HG02763 (cell line): Measurements from ENCODE around the gene CNOT2.

Experiments used
- ATAC-seq: cut with Tn5 transposase; IDR thresholded peaks from one replicate; pipeline ENCODE4 v1.9.1; 2021; ENCODE audit warnings: mild to moderate bottlenecking, moderate library complexity; ENCODE audit not compliant: unreplicated experiment

Gene CNOT2

DNA sequence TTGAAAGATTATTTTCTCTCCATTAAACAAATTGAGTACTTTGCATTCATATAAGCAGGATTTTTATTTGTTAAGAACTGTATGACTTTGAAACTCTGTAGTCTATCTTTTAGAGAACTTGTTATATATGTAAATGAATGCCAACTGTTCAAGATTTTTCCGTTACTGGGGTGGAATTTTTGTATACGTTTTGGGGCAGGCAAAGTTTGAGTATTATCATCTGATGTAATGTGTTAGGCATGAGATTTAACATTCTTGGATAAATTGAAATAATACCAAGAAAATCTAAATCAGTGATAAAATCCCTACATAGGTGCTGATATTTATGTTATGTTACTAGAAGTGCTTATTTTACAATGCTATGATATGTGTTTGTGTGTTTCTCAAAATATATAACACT is 8.4 kb downstream of the CNOT2 start:
- no peak for ATAC-seq

DNA sequence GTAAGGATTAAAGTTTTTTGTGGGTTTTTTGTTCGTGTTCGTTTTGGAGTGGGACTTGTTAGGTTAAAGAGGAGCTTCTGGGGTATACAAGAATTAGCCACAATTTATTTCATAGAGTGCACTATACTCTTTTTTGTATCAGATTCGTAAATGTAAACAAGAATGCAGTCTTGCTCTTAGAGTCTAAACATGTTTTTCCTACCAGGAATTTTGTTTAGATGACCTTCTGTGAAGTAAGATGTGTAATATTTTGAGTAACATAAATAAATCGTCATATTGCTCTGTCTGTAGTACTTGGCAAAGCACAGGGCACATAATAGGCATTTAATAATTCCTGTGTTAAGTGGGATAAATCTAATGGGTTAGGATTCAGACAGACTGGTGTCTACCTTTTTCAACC is 9.6 kb downstream of the CNOT2 start:
- no peak for ATAC-seq

DNA sequence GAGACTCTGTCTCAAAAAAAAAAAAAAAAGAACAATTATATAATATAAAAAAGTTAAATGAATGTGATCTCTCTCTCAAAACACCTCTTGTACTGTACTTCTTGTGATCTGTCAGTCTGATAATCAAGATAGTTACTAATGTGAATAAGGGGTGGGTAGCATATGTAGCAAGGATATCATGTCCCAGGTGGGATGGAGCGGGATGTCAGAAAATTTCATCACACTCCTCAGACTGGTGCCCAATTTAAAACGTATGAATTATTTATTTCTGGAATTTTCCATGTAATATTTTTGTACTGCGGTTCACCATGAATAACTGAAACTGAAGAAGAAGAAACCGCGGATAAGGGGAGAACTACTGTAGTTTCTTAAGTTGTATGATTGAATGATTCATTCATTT is 11.0 kb downstream of the CNOT2 start:
- ATAC-seq, result no peak

DNA sequence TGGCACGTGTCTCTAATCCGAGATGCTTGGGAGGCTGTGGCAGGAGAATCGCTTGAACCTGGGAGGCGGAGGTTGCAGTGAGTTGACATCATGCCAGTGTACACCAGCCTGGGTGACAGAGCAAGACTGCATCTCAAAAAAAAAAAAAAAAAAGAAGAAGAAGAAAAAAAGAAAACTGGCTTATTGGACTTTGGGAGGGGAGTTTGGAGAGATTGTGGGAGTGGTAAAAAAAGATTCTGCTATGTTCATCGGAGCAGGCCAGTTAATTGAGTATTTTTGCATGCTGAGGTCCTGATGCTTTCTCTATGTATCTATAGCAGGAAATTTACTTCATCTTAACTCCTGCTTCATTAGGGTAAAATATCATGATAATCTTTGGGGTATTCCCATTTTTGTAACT is 11.6 kb downstream of the CNOT2 start:
- ATAC-seq, result no peak

DNA sequence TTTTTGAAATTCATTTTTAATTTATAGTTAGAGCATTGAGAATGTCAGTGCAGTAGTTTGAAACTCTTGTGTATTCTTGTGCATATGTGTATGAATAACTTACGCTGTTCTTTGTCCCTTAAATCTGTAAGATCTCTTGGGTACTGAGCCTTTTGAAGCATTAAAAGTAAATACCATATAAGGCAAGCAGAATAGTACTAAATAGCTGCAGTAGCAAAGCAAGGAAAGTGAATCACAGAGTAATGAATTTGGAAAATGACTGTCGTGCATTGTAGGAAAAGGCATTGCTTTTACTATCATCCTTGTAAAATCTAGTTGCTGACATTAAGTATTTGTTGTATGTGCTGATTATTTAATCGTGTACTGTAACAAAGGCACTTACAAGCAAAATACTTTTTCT is 12.1 kb downstream of the CNOT2 start:
- no peak for ATAC-seq

DNA sequence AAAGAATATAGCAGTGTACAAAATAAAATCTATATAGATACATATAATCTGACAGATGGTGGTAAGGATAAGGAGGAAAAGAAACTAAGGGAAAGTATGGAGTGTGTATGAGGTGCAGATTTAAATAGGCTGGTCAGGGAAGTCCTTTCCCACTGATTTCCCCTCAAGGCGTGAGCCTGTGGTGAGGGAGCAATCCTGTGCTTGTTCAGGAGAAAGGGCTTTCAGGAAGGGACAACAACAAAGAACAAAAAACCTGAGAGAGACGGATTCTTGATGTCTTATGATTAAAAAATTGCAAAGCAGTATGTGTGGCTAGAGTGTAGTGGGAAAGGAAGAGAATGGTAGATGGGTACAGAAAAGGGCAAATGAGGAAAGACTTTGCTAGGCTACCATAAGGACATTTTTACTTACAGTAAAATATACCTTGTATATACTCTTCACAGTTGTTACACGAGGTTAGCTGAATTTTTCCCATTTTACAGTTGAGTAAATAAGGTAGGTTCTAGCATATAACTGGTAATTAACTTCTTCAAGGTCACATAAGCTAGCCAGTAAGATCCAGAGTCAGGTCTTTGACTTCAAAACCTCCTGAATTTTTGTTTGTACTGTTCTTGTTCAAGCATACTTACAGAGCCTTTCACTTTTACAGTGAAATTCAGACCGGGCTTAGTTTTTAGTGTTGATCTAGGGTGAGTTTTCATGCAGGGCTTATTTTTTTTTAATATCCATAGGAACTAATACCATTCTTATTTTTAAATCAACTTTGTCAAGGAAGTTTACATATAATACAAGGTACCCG is 15.6 kb downstream of the CNOT2 start:
- no peak for ATAC-seq

DNA sequence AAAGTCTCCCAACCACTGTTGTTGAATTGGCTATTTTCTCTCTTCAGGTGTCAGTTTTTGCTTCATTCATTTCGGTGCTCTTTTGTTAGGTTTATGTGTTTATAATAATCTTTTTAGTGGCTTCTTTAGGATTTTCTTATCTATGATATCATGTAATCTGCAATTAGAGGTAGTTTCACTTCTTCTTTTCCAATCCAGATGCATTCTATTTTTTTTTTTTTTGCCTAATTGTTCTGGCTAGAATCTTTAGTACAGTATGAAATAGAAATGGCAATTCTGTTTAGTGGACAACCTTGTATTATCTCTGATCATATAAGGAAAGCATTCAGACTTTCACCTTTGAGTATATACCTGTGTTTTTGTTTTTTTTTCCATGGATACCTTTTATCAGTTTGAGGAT is 17.4 kb downstream of the CNOT2 start:
- no peak for ATAC-seq

DNA sequence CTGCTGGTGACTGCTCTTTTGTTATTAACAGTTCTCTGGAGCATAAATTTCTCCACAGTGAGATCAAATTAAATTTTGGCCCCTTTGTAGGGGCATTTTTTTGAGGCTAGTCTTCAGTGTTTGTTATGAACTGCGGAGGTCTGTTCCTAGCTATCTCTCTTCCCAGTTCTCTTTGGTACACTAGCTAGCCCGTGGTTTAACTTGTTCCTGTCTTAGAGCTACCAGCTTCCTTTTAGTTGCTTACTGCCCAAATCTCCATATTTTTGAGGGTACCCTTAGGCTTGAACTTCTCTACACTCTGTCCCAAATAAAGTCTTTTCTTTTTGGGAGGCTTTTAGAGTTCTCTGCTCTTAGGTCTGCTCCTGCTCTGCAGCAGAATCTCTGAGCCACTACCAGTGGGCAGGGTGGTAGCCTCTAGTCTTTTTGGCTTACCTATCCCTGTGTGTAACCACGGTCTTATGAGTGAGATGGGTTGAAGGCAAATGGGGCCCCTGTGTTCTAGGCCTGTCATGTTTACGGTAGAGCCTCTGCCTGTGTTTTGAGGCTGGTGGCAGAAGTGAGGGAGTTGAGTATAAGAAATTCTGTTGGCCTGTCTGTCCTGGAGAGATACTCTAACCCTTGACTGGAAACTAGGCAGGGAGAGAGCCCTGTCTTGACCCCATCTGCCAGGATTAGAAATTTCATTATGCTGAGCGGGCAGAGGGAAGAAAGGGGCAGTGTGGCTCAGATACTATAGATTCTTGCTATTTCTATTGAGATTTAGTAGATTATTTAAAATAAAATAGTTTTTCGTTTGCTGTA is 21.0 kb downstream of the CNOT2 start:
- no peak for ATAC-seq

DNA sequence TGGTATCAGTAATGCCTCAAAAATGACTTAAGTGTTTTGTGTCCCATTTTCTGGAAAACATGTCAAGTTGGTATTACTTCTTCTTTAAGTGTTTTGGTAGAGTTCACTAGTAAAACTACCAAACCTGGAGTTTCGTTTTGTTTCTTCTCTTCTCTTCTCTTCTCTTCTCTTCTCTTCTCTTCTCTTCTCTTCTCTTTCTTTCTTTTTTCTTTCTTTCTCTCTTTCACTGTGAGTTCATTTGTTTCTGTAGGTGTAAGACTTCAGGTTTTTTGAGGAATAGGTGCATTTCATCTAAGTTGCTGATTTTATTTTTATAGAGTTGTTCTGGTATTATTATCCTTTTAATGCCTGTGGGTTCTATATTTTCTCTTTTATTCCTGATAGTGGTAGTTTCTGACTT is 21.9 kb downstream of the CNOT2 start:
- ATAC-seq, result no peak

DNA sequence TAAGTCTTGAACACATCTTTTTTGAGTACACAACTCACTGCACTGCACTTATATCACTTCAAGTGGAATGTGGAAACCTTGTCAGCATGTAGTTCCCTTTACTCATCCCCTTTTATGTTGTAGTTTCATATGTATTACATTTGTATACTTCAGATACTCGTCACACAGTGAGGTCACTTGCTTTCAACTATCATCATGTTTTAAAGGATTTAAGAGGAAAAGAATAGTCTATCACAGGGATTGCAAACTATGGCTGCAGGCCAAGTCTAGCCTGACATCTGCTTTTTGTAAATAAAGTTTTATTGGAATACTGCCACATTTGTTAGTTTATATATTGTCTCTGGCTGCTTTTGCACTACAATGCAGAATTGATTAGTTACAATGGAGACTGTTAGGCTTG is 24.3 kb downstream of the CNOT2 start:
- ATAC-seq, result no peak

DNA sequence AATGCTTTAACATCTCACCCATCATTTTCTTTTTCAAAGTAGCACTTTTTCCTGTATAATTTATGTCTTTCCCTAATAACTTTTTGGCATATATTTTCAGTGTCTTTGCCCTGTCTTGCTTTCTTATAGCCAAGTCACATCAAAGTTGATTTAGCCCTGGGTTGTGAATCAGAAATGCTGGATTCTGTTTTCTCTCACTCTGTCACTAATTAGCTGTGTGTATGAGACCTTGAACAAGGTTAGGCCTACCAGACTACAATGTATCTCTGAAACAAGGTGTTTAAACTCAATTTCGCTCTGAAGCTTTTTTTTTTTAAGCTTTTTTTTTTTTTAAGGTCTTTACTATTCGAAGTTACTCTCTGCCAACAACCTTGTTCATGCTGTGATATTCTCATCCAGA is 25.7 kb downstream of the CNOT2 start:
- ATAC-seq, result no peak

DNA sequence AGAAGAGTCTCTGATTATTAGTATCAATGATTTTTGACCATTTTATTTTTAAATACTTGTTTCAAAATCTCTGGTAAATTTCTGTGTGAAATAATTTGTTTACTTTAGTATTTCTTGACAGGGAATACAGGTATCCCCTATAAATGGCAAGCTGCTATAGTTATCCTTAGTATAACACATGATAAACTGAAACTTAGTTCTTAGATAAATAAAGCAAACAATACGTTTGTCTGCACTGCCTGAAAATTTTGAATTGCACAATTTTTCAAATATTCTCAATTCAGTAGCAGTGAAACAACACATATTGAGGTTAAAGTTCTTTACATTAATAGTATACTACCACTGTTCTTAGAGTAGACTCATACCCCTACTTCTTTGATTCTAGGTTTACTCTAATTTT is 26.9 kb downstream of the CNOT2 start:
- ATAC-seq, result no peak

DNA sequence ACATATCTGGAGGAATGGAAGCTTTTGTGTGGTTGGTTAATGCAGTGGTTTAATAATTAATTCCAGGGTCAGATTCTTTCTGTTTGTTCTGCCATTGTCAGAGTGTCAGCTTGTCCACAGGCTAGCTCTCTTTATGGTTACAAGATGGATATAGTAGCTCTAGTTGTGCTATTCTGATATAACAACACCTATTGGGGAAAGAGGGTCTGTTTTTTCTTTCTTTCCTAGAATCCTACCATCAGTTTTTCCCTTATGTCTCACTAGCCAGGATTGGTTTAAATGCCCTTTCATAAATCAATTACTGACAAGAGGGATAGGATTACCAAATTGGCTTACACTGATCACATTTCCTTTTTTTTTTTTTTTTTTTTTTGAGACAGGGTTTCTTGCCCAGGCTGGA is 27.8 kb downstream of the CNOT2 start:
- ATAC-seq, result no peak

DNA sequence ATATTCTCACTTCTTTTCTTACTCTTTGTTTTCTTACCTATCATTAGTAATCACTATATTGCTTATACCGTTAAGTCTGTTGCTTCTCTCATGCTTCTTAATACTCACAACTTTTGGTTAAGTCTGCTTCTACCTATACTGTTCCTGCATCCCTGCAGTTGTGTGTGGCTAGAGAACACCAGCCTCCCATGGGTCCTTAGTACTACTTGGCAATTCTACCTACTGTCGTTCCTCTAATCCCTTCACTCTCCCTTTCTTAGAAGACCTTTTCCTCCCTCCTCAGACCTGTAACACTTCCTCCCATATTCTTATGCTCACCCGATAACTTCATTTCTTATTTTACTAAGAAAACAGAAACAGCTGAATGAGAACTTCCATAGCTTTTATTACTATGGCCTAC is 29.3 kb downstream of the CNOT2 start:
- no peak for ATAC-seq

DNA sequence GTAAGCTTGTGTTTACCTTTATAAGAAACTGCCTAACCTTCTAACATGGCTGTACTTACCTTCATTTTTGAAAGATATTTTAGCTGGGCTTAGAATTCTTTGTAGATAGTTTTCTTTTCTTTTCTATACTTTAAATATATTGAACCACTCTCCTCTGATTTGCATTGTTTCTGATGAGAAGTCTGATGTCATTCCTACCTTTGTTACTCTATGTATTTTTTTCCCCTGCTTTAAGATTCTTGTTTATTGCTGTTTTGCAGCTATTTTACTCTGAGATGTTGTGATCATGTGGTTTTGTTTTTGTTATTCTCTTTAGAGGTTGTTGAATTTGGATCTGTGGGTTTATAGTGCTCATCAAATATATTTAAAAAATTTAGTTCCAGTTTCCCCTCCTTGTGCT is 31.8 kb downstream of the CNOT2 start:
- ATAC-seq, result no peak

DNA sequence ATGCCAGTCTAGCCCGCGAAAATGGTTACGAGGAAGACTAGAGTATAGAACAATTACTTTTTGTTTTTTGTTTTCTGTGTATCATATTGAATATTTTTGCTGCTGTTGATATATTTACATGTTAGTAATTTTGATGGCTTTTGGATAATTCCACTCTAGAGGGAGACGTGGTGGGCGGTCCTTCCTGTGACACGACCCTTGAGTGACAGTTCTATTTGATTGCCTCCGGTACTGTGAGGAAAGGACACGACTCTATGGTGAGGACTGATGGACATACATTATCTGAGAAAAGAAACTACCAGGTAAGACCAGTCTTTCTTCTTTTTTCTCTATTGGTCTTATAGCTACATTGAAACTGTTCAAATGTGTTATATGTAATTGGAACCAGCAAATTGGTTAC is 34.7 kb downstream of the CNOT2 start:
- no peak for ATAC-seq

DNA sequence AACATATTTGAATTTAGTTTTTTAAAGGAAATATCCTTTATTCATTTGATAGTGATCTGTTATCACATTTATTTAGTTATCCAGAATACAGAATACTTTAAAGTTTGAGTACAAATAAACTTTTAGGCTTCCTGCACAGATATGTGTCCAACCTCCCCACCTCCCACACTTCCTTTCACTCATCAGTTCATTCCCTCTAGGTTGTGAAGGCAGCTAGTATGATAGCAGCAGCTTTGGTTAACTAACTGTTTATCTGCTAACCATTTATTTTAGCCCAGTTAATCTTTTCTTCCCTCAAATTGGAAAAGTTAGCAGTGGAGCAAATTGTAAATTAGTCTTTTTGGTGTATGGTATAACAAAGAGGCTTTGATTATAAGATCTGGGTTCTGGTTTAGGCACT is 35.7 kb downstream of the CNOT2 start:
- no peak for ATAC-seq

DNA sequence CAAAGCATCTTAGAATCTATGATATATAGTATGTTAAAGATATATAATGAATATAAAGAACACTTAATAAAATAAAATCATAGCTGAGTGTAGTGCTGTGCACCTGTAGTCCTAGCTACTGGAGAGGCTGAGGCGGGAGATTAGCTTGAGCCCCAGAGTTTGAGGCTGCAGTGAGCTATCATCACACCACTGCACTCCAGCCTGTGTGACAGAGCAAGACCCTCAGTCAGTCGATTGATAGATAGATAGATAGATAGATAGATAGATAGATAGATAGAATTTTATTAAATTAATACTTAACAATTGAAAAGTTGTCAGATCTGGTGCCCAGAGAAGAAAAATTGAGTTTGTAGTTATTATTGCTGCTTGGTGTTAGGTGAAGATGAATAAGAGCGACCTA is 40.0 kb downstream of the CNOT2 start:
- no peak for ATAC-seq

DNA sequence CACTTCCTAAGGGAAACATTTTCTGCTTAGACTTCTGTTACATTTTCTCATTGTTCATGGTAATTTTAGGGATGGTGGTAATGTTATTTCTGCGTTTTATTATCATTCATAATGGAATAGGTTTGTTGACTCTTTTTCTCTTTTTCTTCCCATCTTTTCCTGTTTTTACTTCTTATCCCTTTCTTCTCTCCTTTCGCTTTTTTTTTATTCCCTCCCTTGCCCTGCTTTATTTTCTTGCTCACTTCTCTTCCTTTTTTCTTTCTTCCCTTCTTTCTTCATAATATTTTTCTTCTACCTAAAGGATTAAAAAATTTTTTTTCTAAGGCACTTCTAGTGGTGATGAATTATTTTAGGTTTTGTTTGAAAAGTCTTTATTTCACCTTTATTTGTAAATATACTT is 45.6 kb downstream of the CNOT2 start:
- ATAC-seq, result no peak

DNA sequence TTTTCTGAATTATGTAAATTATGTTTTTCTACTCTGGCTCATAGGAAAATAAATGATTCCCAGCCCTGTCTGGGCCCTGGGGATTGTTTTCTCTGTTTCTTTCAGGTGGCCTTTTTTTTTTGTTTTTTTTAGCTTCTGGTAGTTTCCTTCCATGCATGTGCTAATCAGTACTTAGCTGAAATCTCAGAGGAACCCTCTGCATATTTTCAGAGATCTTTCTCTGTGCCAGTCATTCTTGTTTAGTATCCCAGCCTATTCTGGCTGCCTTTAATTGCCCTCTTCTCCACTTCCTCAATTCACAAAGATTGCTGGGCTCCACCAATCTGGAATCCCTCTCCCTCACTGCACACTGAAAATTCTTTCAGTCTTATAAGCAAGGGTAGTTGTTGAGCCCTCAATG is 46.9 kb downstream of the CNOT2 start:
- ATAC-seq, result no peak

DNA sequence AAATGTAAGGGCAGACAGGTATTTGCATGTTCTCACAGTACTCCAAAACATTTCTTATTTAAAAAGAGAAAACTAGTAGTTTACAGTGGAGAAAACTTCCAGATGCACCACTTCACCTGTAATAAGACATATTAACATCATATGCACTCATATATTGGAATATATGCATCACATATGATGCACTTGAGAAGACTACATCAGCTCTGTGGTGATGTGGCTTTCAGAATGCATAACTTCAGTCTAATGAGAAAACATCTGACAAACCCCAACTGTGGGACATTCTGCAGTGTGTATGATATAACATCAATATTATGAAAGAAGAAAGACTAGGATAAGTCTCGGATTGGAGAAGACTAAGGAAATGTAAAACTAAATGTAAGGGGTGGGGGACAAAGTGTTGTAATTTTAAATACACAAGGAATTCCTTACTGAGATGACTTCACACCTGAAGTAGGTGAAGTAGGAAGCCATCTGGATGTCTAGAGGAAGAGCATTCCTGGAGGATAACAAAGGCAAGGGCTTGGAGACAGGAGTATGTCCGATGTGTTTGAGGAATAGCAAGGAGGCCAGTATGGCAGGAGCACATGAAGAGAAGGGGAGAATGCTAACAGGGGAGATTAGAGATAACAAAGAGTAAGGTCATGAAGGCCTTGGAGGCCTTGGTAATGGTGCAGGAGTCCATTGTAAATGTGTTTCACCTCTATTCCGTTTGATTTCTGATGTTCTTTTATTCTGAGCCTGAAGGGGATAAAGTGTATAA is 49.0 kb downstream of the CNOT2 start:
- no peak for ATAC-seq
